ENCODE results near the gene CCDC188.

The CCDC188 gene

GRCh38 chr22:20150381-20151275 lies at the start of gene CCDC188:
Gene CCDC188 (minus strand): TSS chr22:20151055. CDS start chr22:20150986, 69 bp downstream.
- ChIA-PET CTCF (interaction anchor here (1.1 kb wide), 1 partner anchor 14 kb away, joined by 3 read pairs; no protein-coding TSS in a partner anchor), POLR2A (no interaction called here)
- TF ChIP-seq CTCF (IDR thresholded peaks at IDR 0.05; ENCODE audit: insufficient read depth, low read length, missing control alignments): no peak
- no peak for DNase-seq (ENCODE audit: low read depth, low spot score)
- no peak within 1 kb of the TSS for H3K4me3 ChIP-seq (ENCODE audit: low read depth, low read length)

- ChIA-PET POLR2A (no interaction called here), CTCF (no interaction called here)
- DNase-seq (ENCODE audit: low read depth, low spot score): no peak
- no peak for TF ChIP-seq CTCF (IDR thresholded peaks at IDR 0.05; ENCODE audit: insufficient read depth, low read length, missing control alignments)
- no peak overlapping the region for H3K4me3 ChIP-seq (ENCODE audit: low read depth, low read length)
Measured at GRCh38 chr22:20199906-20200305, 49.1 kb upstream of the CCDC188 start.

GRCh38 chr22:20199413-20199842 lies 48.6 kb upstream of the CCDC188 start:
- no peak overlapping the region for H3K4me3 ChIP-seq (ENCODE audit: low read depth, low read length)
- ChIA-PET POLR2A (no interaction called here), CTCF (no interaction called here)
- TF ChIP-seq CTCF (IDR thresholded peaks at IDR 0.05; ENCODE audit: insufficient read depth, low read length, missing control alignments): no peak
- no peak for DNase-seq (ENCODE audit: low read depth, low spot score)

GRCh38 chr22:20198557-20199319 lies 47.9 kb upstream of the CCDC188 start:
- TF ChIP-seq CTCF (IDR thresholded peaks at IDR 0.05; ENCODE audit: insufficient read depth, low read length, missing control alignments): no peak
- ChIA-PET POLR2A (no interaction called here), CTCF (interaction anchor here (1.0 kb wide), 1 partner anchor 11 kb away, joined by 3 read pairs; no protein-coding TSS in a partner anchor)

GRCh38 chr22:20197407-20198030 lies 46.7 kb upstream of the CCDC188 start:
- DNase-seq (ENCODE audit: low read depth, low spot score): no peak
- no peak for TF ChIP-seq CTCF (IDR thresholded peaks at IDR 0.05; ENCODE audit: insufficient read depth, low read length, missing control alignments)
- H3K4me3 ChIP-seq (ENCODE audit: low read depth, low read length): no peak overlapping the region
- CTCF ChIA-PET: no interaction called here
- POLR2A ChIA-PET: interaction anchor here (0.6 kb wide), 1 partner anchor 12 kb away, joined by 3 read pairs; no protein-coding TSS in a partner anchor

More at GRCh38 chr22:20198557-20199319, 47.9 kb upstream of the CCDC188 start:
- no peak for DNase-seq (ENCODE audit: low read depth, low spot score)
- no peak overlapping the region for H3K4me3 ChIP-seq (ENCODE audit: low read depth, low read length)

Measured in AG04449 (cell line).